ENCODE data around the gene NUDT4.
"Not testable (repeated sequence)": the region's sequence is repeated elsewhere in the genome, so short reads cannot be mapped to it uniquely, and the experiment has no call there.

Gene NUDT4

GRCh38 chr12:93402333-93403311 is 24.9 kb downstream of the NUDT4 start:
- no peak for FAIRE-seq

- FAIRE-seq = no peak
Measured at GRCh38 chr12:93403988-93404803, 26.5 kb downstream of the NUDT4 start.

- FAIRE-seq = no peak
Measured at GRCh38 chr12:93404961-93405849, 27.5 kb downstream of the NUDT4 start.

- FAIRE-seq = no peak
Measured at GRCh38 chr12:93407054-93407962, 29.6 kb downstream of the NUDT4 start.

- no peak for FAIRE-seq
Measured at GRCh38 chr12:93407963-93408283, 30.2 kb downstream of the NUDT4 start.

GRCh38 chr12:93408813-93409212 is 31.1 kb downstream of the NUDT4 start:
- FAIRE-seq = no peak

GRCh38 chr12:93409343-93410187 is 31.8 kb downstream of the NUDT4 start:
- not testable (repeated sequence) for FAIRE-seq

- FAIRE-seq = peak; percentile 30
Measured at GRCh38 chr12:93411060-93411459, 33.3 kb downstream of the NUDT4 start.

- not testable (repeated sequence) for FAIRE-seq
Measured at GRCh38 chr12:93412396-93412795, 34.7 kb downstream of the NUDT4 start.

- no peak for FAIRE-seq
Measured at GRCh38 chr12:93413064-93413463, 35.3 kb downstream of the NUDT4 start.

GRCh38 chr12:93415723-93416464 is 38.2 kb downstream of the NUDT4 start:
- FAIRE-seq = no peak

GRCh38 chr12:93417967-93418480 is 40.3 kb downstream of the NUDT4 start:
- FAIRE-seq = no peak

GRCh38 chr12:93419388-93420034 is 41.8 kb downstream of the NUDT4 start:
- peak; percentile 95 for FAIRE-seq

GRCh38 chr12:93422050-93422449 is 44.3 kb downstream of the NUDT4 start:
- FAIRE-seq = no peak

GRCh38 chr12:93425736-93426411 is 48.1 kb downstream of the NUDT4 start:
- no peak for FAIRE-seq

GRCh38 chr12:93426412-93426805 is 48.7 kb downstream of the NUDT4 start:
- FAIRE-seq = no peak

GRCh38 chr12:93427779-93428564 is 50.2 kb downstream of the NUDT4 start:
- no peak for FAIRE-seq

- no peak for FAIRE-seq
Measured at GRCh38 chr12:93429448-93429847, 51.7 kb downstream of the NUDT4 start.
